Measurements from ENCODE around the gene PLCXD1. TPM values are rescaled to one million over a fixed set of nuclear protein-coding genes. Genes with fewer than 3 reads are reported as not detected.
"Not testable (repeated sequence)": the region's sequence is repeated elsewhere in the genome, so short reads cannot be mapped to it uniquely, and the experiment has no call there.

The PLCXD1 gene
- total and polyA plus RNA-seq, 2 experiments from 2014 or later = 16.6 to 50.4 TPM

GRCh38 chrX:252957-253291, 28.3 kb upstream of the PLCXD1 start:
- Histone ChIP-seq H3K27ac (no peak overlapping the region), H3K4me3 (no peak overlapping the region), H3K36me3 (no peaks in the 10 kb centered on the region), H3K27me3 (no peaks in the 10 kb centered on the region), H3K9me3 (ENCODE audit: low read depth) (no peaks in the 10 kb centered on the region), H3K4me1 (ENCODE audit: low read depth) (no peaks in the 10 kb centered on the region)
- no peak for DNase-seq (ENCODE audit: low read depth in 1 of 2, low spot score in 1 of 2)
- TF ChIP-seq CTCF (IDR thresholded peaks at IDR 0.05; ENCODE audit: low read depth, low read length) = no peak

- Histone ChIP-seq H3K4me3 (no peak overlapping the region), H3K36me3 (no peaks in the 10 kb centered on the region), H3K27me3 (no peaks in the 10 kb centered on the region), H3K9me3 (ENCODE audit: low read depth) (no peaks in the 10 kb centered on the region), H3K4me1 (ENCODE audit: low read depth) (no peaks in the 10 kb centered on the region), H3K27ac (no peak overlapping the region)
- no peak for TF ChIP-seq CTCF (IDR thresholded peaks at IDR 0.05; ENCODE audit: low read depth, low read length)
- DNase-seq (ENCODE audit: low read depth in 1 of 2, low spot score in 1 of 2) = no peak
Observed at GRCh38 chrX:253451-254297, 27.5 kb upstream of the PLCXD1 start.

GRCh38 chrX:254630-255215, 26.5 kb upstream of the PLCXD1 start:
- Histone ChIP-seq H3K4me3 (no peak overlapping the region), H3K27ac (no peak overlapping the region), H3K27me3 (no peaks in the 10 kb centered on the region), H3K9me3 (ENCODE audit: low read depth) (no peaks in the 10 kb centered on the region), H3K36me3 (no peaks in the 10 kb centered on the region), H3K4me1 (ENCODE audit: low read depth) (no peaks in the 10 kb centered on the region)
- no peak for DNase-seq (ENCODE audit: low read depth in 1 of 2, low spot score in 1 of 2)
- no peak for TF ChIP-seq CTCF (IDR thresholded peaks at IDR 0.05; ENCODE audit: low read depth, low read length)

GRCh38 chrX:255923-256331, 25.3 kb upstream of the PLCXD1 start:
- no peak for DNase-seq (ENCODE audit: low read depth in 1 of 2, low spot score in 1 of 2)
- Histone ChIP-seq H3K9me3 (ENCODE audit: low read depth) (no peaks in the 10 kb centered on the region), H3K36me3 (no peaks in the 10 kb centered on the region), H3K27me3 (no peaks in the 10 kb centered on the region), H3K4me3 (no peak overlapping the region), H3K27ac (no peak overlapping the region), H3K4me1 (ENCODE audit: low read depth) (no peaks in the 10 kb centered on the region)
- TF ChIP-seq CTCF (IDR thresholded peaks at IDR 0.05; ENCODE audit: low read depth, low read length) = no peak

GRCh38 chrX:257054-257453, 24.1 kb upstream of the PLCXD1 start:
- not testable (repeated sequence) for H3K27ac ChIP-seq; H3K9me3 ChIP-seq (ENCODE audit: low read depth); DNase-seq (ENCODE audit: low read depth in 1 of 2, low spot score in 1 of 2); H3K27me3 ChIP-seq; H3K4me1 ChIP-seq (ENCODE audit: low read depth); H3K36me3 ChIP-seq; H3K4me3 ChIP-seq

- Histone ChIP-seq H3K27me3 (no peaks in the 10 kb centered on the region), H3K4me1 (ENCODE audit: low read depth) (peaks cover 16% of the 10 kb centered on the region), H3K9me3 (ENCODE audit: low read depth) (no peaks in the 10 kb centered on the region), H3K27ac (no peak overlapping the region), H3K36me3 (no peaks in the 10 kb centered on the region), H3K4me3 (no peak overlapping the region)
- DNase-seq (ENCODE audit: low read depth in 1 of 2, low spot score in 1 of 2) = no peak
- TF ChIP-seq CTCF (IDR thresholded peaks at IDR 0.05; ENCODE audit: low read depth, low read length) = no peak
Observed at GRCh38 chrX:257681-258289, 23.4 kb upstream of the PLCXD1 start.
